NCI-H2107 treated with DMSO at 0.1 percent for 48 hours (cell line): ENCODE data around the gene SPTBN1.

Experiments used
- DNase-seq: peaks from one replicate; lab custom pipeline; 2025; ENCODE audit not compliant: unreplicated experiment; lab: John Stamatoyannopoulos, UW

SPTBN1 gene

GRCh38 chr2:54667726-54668650, 211.9 kb downstream of the SPTBN1 start:
- DNase-seq, result no peak

GRCh38 chr2:54668711-54669110, 212.6 kb downstream of the SPTBN1 start:
- no peak for DNase-seq

GRCh38 chr2:54669677-54670484, 213.8 kb downstream of the SPTBN1 start:
- no peak for DNase-seq

GRCh38 chr2:54670485-54671009, 214.4 kb downstream of the SPTBN1 start:
- DNase-seq, result no peak

- DNase-seq, result no peak
Measured at GRCh38 chr2:54671010-54671409, 214.9 kb downstream of the SPTBN1 start.

GRCh38 chr2:54671875-54672589, 215.9 kb downstream of the SPTBN1 start:
- no peak for DNase-seq

GRCh38 chr2:54672590-54673456, 216.7 kb downstream of the SPTBN1 start:
- no peak for DNase-seq

GRCh38 chr2:54673501-54673998, 217.4 kb downstream of the SPTBN1 start:
- no peak for DNase-seq

- DNase-seq, result no peak
Measured at GRCh38 chr2:54675281-54675680, 219.2 kb downstream of the SPTBN1 start.

GRCh38 chr2:54675738-54676137, 219.6 kb downstream of the SPTBN1 start:
- no peak for DNase-seq

- no peak for DNase-seq
Measured at GRCh38 chr2:54676656-54677055, 220.5 kb downstream of the SPTBN1 start.

GRCh38 chr2:54677476-54678265, 221.5 kb downstream of the SPTBN1 start:
- DNase-seq, result no peak

GRCh38 chr2:54678719-54679118, 222.6 kb downstream of the SPTBN1 start:
- peak; percentile 65 for DNase-seq

GRCh38 chr2:54680397-54681041, 224.4 kb downstream of the SPTBN1 start:
- DNase-seq, result no peak

GRCh38 chr2:54681416-54681815, 225.3 kb downstream of the SPTBN1 start:
- DNase-seq, result no peak

GRCh38 chr2:54683596-54683995, 227.5 kb downstream of the SPTBN1 start:
- DNase-seq, result no peak

GRCh38 chr2:54685263-54685775, 229.2 kb downstream of the SPTBN1 start:
- DNase-seq, result no peak

- no peak for DNase-seq
Measured at GRCh38 chr2:54687595-54688152, 231.5 kb downstream of the SPTBN1 start.
